Adipocyte (in vitro differentiated cells): ENCODE measurements around the gene PRSS38.

Experiments used
- DNase-seq: peaks from one replicate; pipeline ENCODE4 v3.0.0-alpha.2; 2015; ENCODE audit warnings: low read depth
- H3K27me3 ChIP-seq: replicated peaks from 2 replicates; pipeline ENCODE4 v1.7.0; 2013; ENCODE audit warnings: mild to moderate bottlenecking, low read length, moderate library complexity; ENCODE audit not compliant: control insufficient read depth, insufficient read depth
- H3K36me3 ChIP-seq: 2 replicates; pipeline ENCODE4 v1.7.0; 2013; ENCODE audit warnings: low read length, mild to moderate bottlenecking, moderate library complexity; ENCODE audit not compliant: control insufficient read depth, insufficient read depth, severe bottlenecking
- H3K4me1 ChIP-seq: 2 replicates; pipeline ENCODE4 v1.7.0; 2013; ENCODE audit warnings: mild to moderate bottlenecking, low read length, moderate library complexity; ENCODE audit not compliant: control insufficient read depth, insufficient read depth
- H3K4me3 ChIP-seq: 2 replicates; pipeline ENCODE4 v1.7.0; 2013; ENCODE audit warnings: mild to moderate bottlenecking, low read length, moderate library complexity
- H3K9ac ChIP-seq: 2 replicates; pipeline ENCODE4 v1.7.0; 2013; ENCODE audit warnings: mild to moderate bottlenecking, low read length, moderate library complexity
- H3K9me3 ChIP-seq: 2 replicates; pipeline ENCODE4 v1.7.0; 2013; ENCODE audit warnings: mild to moderate bottlenecking, low read length, moderate library complexity; ENCODE audit not compliant: control insufficient read depth

Gene PRSS38

GRCh38 chr1:227771771-227772170 is 43.7 kb upstream of the PRSS38 start:
- H3K4me3 ChIP-seq = no peak overlapping the region
- peaks cover 6% of the 10 kb centered on the region for H3K4me1 ChIP-seq
- no peak overlapping the region for H3K9ac ChIP-seq
- H3K27me3 ChIP-seq = no peaks in the 10 kb centered on the region
- no peak for DNase-seq
- H3K9me3 ChIP-seq = no peaks in the 10 kb centered on the region
- peaks cover 51% of the 10 kb centered on the region for H3K36me3 ChIP-seq

DNA sequence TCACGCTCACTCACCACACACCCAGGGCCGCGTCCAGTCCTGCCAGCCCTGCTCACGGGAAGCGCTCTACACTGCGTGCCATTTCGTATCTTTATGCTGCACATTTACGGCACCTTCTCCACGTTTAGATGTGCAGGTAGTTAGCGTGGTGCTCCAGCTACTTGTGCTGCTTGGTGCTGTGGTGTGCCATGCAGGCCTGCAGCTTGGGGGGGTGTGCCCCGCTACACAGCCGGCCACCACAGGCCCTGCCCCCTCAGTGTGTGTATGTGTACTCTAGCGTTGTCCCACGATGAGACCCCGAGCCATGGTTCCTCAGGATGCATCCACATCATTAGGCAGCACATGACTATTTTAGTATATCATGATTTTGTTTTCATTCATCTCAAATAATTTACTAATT is 41.9 kb upstream of the PRSS38 start:
- peaks cover 34% of the 10 kb centered on the region for H3K36me3 ChIP-seq
- no peaks in the 10 kb centered on the region for H3K27me3 ChIP-seq
- peaks cover 9% of the 10 kb centered on the region for H3K4me1 ChIP-seq
- no peak overlapping the region for H3K9ac ChIP-seq
- H3K9me3 ChIP-seq = no peaks in the 10 kb centered on the region
- no peak for DNase-seq
- no peak overlapping the region for H3K4me3 ChIP-seq

- no peaks in the 10 kb centered on the region for H3K9me3 ChIP-seq
- H3K9ac ChIP-seq = no peak overlapping the region
- peaks cover 27% of the 10 kb centered on the region for H3K36me3 ChIP-seq
- DNase-seq = no peak
- H3K4me3 ChIP-seq = no peak overlapping the region
- peaks cover 15% of the 10 kb centered on the region for H3K4me1 ChIP-seq
- no peaks in the 10 kb centered on the region for H3K27me3 ChIP-seq
These were observed 41.3 kb upstream of the PRSS38 start for GRCh38 chr1:227774051-227774731.

DNA sequence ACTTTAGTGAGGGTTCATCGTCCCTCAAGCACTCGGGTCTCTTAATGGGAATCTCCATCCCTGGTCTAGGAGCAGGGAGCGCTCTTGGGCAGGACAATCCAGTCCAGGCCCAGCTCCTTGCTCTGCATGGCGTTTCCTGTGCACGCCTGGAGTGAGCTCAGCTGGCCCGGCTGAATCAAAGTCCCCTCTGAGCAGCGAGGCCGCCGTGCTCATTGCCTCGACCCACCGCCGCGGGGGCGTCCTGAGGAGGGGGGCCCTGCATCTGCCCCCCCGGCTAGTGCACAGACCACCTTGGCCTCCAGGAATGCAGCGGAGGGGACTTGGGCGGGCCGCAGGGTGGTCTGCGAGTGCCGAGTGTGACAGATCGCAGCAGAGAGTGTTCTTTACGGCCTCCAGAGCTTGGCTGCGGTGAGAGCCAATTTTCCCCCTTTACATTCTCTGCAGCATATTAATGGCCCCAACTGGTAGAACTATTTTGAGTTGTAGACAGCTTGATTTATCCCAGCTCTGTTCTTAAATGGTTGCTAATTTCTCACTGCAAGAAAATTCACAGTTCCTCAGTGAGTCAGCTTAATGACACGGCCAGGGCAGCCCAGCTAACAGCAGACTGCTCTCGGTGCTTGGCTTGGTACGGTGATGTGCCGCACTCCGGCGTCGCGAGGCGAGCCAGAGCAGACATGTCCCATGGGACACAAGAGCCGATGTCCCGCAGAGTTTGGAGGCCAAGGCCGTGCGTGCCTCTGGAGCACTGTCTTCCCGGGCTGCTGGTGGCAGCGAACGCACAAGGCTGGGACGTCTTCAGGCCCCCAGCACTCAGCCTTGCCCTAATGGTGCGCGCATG is 40.4 kb upstream of the PRSS38 start:
- DNase-seq = no peak
- peaks cover 15% of the 10 kb centered on the region for H3K4me1 ChIP-seq
- peaks cover 25% of the 10 kb centered on the region for H3K36me3 ChIP-seq

DNA sequence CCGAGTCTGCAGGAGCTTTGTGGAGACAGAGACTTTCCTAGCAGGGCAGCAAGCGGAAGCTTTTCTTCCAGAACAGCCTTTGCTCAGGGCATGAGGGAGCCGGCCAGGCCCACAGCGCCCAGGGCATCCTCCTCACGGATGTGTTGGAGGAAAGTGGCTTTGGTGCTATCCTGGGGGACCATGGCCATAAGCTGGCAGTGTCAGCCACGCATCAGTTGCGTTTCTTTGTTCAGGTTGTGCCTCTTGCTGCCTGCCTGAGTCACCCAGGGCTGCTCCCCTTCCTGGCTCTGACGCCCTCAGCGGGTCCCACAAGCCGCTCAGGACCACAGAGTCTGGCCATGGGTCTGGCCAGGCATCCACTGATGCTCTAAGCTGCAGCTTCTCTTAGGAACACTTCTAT is 39.6 kb upstream of the PRSS38 start:
- Histone ChIP-seq H3K36me3 (peaks cover 18% of the 10 kb centered on the region), H3K27me3 (no peaks in the 10 kb centered on the region), H3K4me1 (peaks cover 15% of the 10 kb centered on the region), H3K9ac (no peak overlapping the region), H3K4me3 (no peak overlapping the region), H3K9me3 (no peaks in the 10 kb centered on the region)
- DNase-seq = no peak

More for the DNA sequence above, 40.4 kb upstream of the PRSS38 start:
- Histone ChIP-seq H3K27me3 (no peaks in the 10 kb centered on the region), H3K9ac (no peak overlapping the region), H3K9me3 (no peaks in the 10 kb centered on the region), H3K4me3 (no peak overlapping the region)

- DNase-seq = peak; percentile 81
- Histone ChIP-seq H3K9me3 (no peaks in the 10 kb centered on the region), H3K4me1 (peaks cover 15% of the 10 kb centered on the region), H3K27me3 (no peaks in the 10 kb centered on the region), H3K36me3 (peaks cover 14% of the 10 kb centered on the region), H3K9ac (no peak overlapping the region), H3K4me3 (no peak overlapping the region)
These were observed 39.1 kb upstream of the PRSS38 start for GRCh38 chr1:227776331-227776771.

GRCh38 chr1:227777156-227777555 is 38.3 kb upstream of the PRSS38 start:
- Histone ChIP-seq H3K9ac (no peak overlapping the region), H3K4me3 (no peak overlapping the region), H3K27me3 (no peaks in the 10 kb centered on the region), H3K36me3 (peaks cover 12% of the 10 kb centered on the region), H3K4me1 (peaks cover 15% of the 10 kb centered on the region), H3K9me3 (no peaks in the 10 kb centered on the region)
- no peak for DNase-seq

DNA sequence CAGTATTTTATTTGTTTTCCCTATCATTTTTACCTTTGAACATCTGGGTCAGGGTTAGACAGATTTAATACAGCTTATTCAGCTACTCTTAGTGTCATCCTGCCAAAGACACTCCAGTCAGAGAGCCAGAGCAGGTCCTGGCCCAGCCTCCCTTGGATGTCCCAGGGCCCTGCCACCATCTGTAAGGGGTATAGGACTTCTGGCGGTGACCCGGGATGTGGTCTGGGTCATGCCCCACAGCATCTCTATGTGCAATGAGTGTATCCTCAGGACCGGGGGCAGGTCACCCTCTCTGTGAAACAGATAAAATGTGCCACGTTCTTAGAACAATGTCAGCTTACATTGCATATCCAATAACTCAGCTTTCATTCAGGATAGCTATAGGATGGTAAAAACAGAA is 37.8 kb upstream of the PRSS38 start:
- Histone ChIP-seq H3K36me3 (peaks cover 8% of the 10 kb centered on the region), H3K9ac (no peak overlapping the region), H3K9me3 (no peaks in the 10 kb centered on the region), H3K4me1 (peaks cover 15% of the 10 kb centered on the region), H3K27me3 (no peaks in the 10 kb centered on the region), H3K4me3 (no peak overlapping the region)
- DNase-seq = no peak

- DNase-seq = peak; percentile 64
- Histone ChIP-seq H3K27me3 (no peaks in the 10 kb centered on the region), H3K4me3 (no peak overlapping the region), H3K9me3 (no peaks in the 10 kb centered on the region), H3K36me3 (peaks cover 8% of the 10 kb centered on the region), H3K4me1 (peaks cover 15% of the 10 kb centered on the region), H3K9ac (no peak overlapping the region)
These were observed 37.0 kb upstream of the PRSS38 start for GRCh38 chr1:227778401-227778947.

DNA sequence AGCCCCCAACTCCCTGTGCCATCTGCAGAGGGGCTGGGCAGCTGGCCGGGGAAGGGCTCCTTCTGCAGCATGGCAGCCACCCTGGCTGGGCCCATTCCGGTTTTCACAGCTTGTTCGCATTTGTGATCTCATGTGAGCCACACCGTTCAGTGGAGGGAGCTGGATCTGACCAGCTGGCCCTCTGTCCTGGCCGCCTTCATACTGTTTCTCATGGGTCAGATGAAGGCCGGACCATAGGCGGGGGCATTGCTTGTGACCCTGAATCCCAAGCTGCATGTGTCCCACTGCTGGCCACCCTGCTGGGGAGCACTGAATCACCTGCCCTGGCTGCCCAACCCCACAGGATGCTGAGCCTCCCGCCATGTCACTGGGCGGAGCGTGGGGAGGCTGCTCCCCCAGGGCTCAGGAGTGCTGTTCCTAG is 36.4 kb upstream of the PRSS38 start:
- no peaks in the 10 kb centered on the region for H3K9me3 ChIP-seq
- DNase-seq = no peak
- H3K9ac ChIP-seq = no peak overlapping the region
- peaks cover 15% of the 10 kb centered on the region for H3K4me1 ChIP-seq
- H3K27me3 ChIP-seq = no peaks in the 10 kb centered on the region
- H3K36me3 ChIP-seq = peaks cover 8% of the 10 kb centered on the region
- H3K4me3 ChIP-seq = no peak overlapping the region

GRCh38 chr1:227779685-227780084 is 35.8 kb upstream of the PRSS38 start:
- Histone ChIP-seq H3K9ac (no peak overlapping the region), H3K4me1 (peaks cover 13% of the 10 kb centered on the region), H3K9me3 (no peaks in the 10 kb centered on the region), H3K36me3 (peaks cover 8% of the 10 kb centered on the region), H3K4me3 (no peak overlapping the region), H3K27me3 (no peaks in the 10 kb centered on the region)
- no peak for DNase-seq
